Mesendoderm (in vitro differentiated cells): ENCODE measurements around the gene GDPD5.

Experiments used
- DNase-seq: peaks from one replicate; pipeline ENCODE4 v3.0.0; 2013
- H2AK5ac ChIP-seq: 2 replicates; pipeline ENCODE4 v1.6.1; 2013; ENCODE audit warnings: low read length, inconsistent platforms
- H2BK120ac ChIP-seq: 2 replicates; pipeline ENCODE4 v1.6.1; 2013; ENCODE audit warnings: low read depth, mild to moderate bottlenecking, low read length, moderate library complexity, mixed read lengths
- H2BK15ac ChIP-seq: replicated peaks from 2 replicates; pipeline ENCODE4 v1.6.1; 2013; ENCODE audit warnings: low read depth, mild to moderate bottlenecking, moderate library complexity
- H2BK5ac ChIP-seq: 2 replicates; pipeline ENCODE4 v1.6.1; 2013; ENCODE audit warnings: low read length, inconsistent platforms
- H3K18ac ChIP-seq: 2 replicates; pipeline ENCODE4 v1.6.1; 2013; ENCODE audit warnings: mild to moderate bottlenecking, low read length, mixed read lengths
- H3K23ac ChIP-seq: one replicate; pipeline ENCODE4 v1.6.1; 2013; ENCODE audit warnings: low read length
- H3K27ac ChIP-seq: 2 replicates; pipeline ENCODE4 v1.5.1; 2013; ENCODE audit warnings: low read depth, mild to moderate bottlenecking, inconsistent platforms, low read length, moderate library complexity
- H3K27me3 ChIP-seq: 2 replicates; pipeline ENCODE4 v1.6.1; 2013; ENCODE audit warnings: low read length, control low read depth, mild to moderate bottlenecking, inconsistent platforms; ENCODE audit not compliant: insufficient read depth, poor library complexity
- H3K36me3 ChIP-seq: 2 replicates; pipeline ENCODE4 v1.6.1; 2013; ENCODE audit warnings: low read length, inconsistent platforms; ENCODE audit not compliant: control insufficient read depth, insufficient read depth
- H3K4ac ChIP-seq: one replicate; pipeline ENCODE4 v1.6.1; 2013; ENCODE audit warnings: low read depth, mild to moderate bottlenecking, low read length, moderate library complexity
- H3K4me1 ChIP-seq: 2 replicates; pipeline ENCODE4 v1.6.1; 2013; ENCODE audit warnings: low read depth, low read length, inconsistent platforms; ENCODE audit not compliant: control insufficient read depth
- H3K4me2 ChIP-seq: 2 replicates; pipeline ENCODE4 v1.6.1; 2013; ENCODE audit warnings: low read length
- H3K4me3 ChIP-seq: 2 replicates; pipeline ENCODE4 v1.5.1; 2013; ENCODE audit warnings: mild to moderate bottlenecking, low read length
- H3K56ac ChIP-seq: one replicate; pipeline ENCODE4 v1.6.1; 2013; ENCODE audit warnings: low read length
- H3K79me1 ChIP-seq: 2 replicates; pipeline ENCODE4 v1.6.1; 2013; ENCODE audit warnings: low read length, inconsistent platforms
- H3K79me2 ChIP-seq: 2 replicates; pipeline ENCODE4 v1.6.1; 2013; ENCODE audit warnings: mild to moderate bottlenecking, low read length; ENCODE audit not compliant: control insufficient read depth, insufficient read depth
- H3K9ac ChIP-seq: 2 replicates; pipeline ENCODE4 v1.6.1; 2013; ENCODE audit warnings: low read length, inconsistent platforms
- H4K5ac ChIP-seq: one replicate; pipeline ENCODE4 v1.6.1; 2013; ENCODE audit warnings: low read length
- H4K8ac ChIP-seq: one replicate; pipeline ENCODE4 v1.6.1; 2013; ENCODE audit warnings: low read depth, mild to moderate bottlenecking, control low read depth, low read length, moderate library complexity
- WGBS: extraction: QIAGEN DNeasy Blood & Tissue Kit; methylation state at CpG from one replicate; pipeline ENCODE4 v1.1.7; 2013; ENCODE audit warnings: low lambda C conversion rate, missing lambda C conversion rate; ENCODE audit not compliant: insufficient coverage; ENCODE audit errors: extremely low coverage; 5-methylcytosine and 5-hydroxymethylcytosine counted together

GDPD5 gene

GRCh38 chr11:75523189-75523588 is 2.6 kb downstream of the GDPD5 start:
- Histone ChIP-seq H4K5ac (no peak overlapping the region), H3K18ac (no peak overlapping the region), H3K4ac (no peak overlapping the region), H3K23ac (no peak overlapping the region), H3K56ac (no peak overlapping the region), H4K8ac (no peak overlapping the region), H2AK5ac (no peak overlapping the region), H3K79me2 (no peaks in the 10 kb centered on the region), H3K4me3 (no peak overlapping the region), H2BK15ac (no peak overlapping the region), H3K4me2 (no peak overlapping the region), H3K9ac (no peak overlapping the region), H3K36me3 (no peaks in the 10 kb centered on the region), H3K4me1 (no peaks in the 10 kb centered on the region), H3K27me3 (peaks cover 3% of the 10 kb centered on the region), H2BK120ac (no peak overlapping the region), H3K79me1 (no peaks in the 10 kb centered on the region), H2BK5ac (no peak overlapping the region), H3K27ac (no peak overlapping the region)
- DNase-seq = no peak
- WGBS = no CpG with 5 or more reads among the region's 5 CpGs

DNA sequence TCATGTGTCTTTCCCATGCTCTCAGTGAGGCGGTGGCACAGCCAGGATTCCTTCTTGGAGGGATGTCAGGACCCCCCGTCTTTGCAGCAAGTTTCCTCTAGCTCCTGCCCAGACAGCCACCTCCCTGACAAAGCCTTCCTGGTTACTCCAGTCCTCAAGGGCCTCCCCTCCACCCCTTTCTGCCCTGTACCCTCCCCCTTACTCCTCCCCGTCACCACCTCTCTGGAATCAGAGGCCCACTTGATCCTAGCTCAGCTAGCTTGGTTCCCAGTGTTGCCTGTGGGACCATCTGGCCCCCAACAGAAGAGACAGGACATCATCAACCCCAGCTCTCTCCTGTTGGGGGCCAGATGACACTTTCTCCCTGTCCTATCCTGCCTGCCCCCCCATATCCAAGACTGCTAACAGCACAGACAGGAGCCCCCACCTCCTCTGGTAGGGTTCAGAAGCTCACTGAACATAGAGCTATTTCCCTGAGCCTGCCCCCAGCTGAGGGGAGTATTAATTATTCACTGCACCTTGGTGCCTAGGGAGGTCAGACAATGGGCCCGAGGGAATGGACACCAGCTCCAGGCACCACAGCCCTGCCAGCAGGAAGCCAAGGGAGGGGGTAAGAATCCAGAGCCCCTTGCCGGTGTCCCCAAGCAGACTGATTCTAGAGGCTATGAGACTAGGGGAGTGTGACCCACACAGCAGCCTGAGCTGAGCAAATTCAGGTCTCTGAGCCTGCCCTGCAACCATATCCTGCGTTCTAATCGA is 3.3 kb downstream of the GDPD5 start:
- Histone ChIP-seq H4K5ac (no peak overlapping the region), H3K23ac (no peak overlapping the region), H3K9ac (no peak overlapping the region), H3K4me3 (no peak overlapping the region), H3K79me1 (no peaks in the 10 kb centered on the region), H2AK5ac (no peak overlapping the region), H3K27ac (no peak overlapping the region), H2BK15ac (no peak overlapping the region), H3K4me1 (no peaks in the 10 kb centered on the region), H3K79me2 (no peaks in the 10 kb centered on the region), H3K27me3 (peaks cover 3% of the 10 kb centered on the region), H3K4me2 (no peak overlapping the region), H4K8ac (no peak overlapping the region), H2BK120ac (no peak overlapping the region), H3K18ac (no peak overlapping the region), H3K36me3 (no peaks in the 10 kb centered on the region), H3K56ac (no peak overlapping the region), H2BK5ac (no peak overlapping the region), H3K4ac (no peak overlapping the region)
- DNase-seq = no peak
- WGBS = no CpG with 5 or more reads among the region's 7 CpGs

GRCh38 chr11:75520688-75521087 is 5.1 kb downstream of the GDPD5 start:
- H4K5ac ChIP-seq = no peak overlapping the region
- no peak overlapping the region for H2BK5ac ChIP-seq
- no peak overlapping the region for H4K8ac ChIP-seq
- H3K9ac ChIP-seq = no peak overlapping the region
- H2BK120ac ChIP-seq = no peak overlapping the region
- no peak overlapping the region for H3K4me2 ChIP-seq
- no peak for DNase-seq
- no peaks in the 10 kb centered on the region for H3K79me2 ChIP-seq
- no peak overlapping the region for H3K18ac ChIP-seq
- peaks cover 3% of the 10 kb centered on the region for H3K27me3 ChIP-seq
- H3K56ac ChIP-seq = no peak overlapping the region
- H3K4me1 ChIP-seq = no peaks in the 10 kb centered on the region
- no peaks in the 10 kb centered on the region for H3K36me3 ChIP-seq
- H3K4ac ChIP-seq = no peak overlapping the region
- H3K27ac ChIP-seq = no peak overlapping the region
- no peak overlapping the region for H3K23ac ChIP-seq
- no CpG with 5 or more reads among the region's 7 CpGs for WGBS
- no peak overlapping the region for H3K4me3 ChIP-seq
- H2AK5ac ChIP-seq = no peak overlapping the region
- H3K79me1 ChIP-seq = no peaks in the 10 kb centered on the region
- no peak overlapping the region for H2BK15ac ChIP-seq

DNA sequence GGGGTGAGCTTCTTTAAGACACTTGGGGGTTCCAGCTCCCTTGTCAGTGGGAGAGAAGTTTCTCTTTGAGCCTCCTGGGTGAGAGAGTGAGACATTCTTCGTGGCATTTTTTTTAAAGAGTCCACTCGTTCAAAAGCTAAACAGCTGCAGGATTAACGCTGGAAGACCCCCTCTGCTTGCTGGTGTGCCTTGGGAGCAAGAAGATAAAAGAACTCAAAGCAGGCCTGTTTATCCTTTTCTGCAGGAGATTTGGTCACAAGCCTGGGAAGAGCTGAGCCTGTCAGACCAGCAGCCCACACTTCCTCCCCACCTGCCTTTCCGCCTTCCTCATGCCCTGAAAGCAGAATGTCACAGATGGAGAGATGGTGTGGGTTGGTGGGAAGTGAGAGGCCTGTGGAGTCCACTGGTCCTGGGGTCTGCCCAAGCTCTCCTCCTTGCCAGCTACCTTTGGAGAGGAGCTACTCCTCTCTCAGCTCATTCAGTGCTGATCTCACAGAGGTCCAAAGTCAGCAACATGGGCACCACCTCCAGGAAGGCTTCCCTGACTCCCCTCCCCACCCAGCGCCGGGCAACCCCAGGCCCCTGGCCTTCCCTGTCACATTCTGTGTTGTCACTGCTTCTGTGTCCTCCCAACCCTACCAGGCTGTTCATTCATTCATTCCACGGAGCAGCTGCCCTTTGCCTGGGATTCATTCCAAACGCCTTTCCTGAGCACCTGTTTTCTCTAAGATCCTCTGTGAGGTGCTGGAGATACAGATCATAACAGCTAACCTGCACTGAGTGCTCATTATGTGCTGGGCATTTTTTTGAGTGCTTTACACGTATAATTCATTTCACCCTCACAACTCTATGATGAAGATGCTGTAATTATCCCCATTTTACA is 6.7 kb downstream of the GDPD5 start:
- no peak overlapping the region for H2BK15ac ChIP-seq
- H3K36me3 ChIP-seq = no peaks in the 10 kb centered on the region
- H3K9ac ChIP-seq = no peak overlapping the region
- H3K23ac ChIP-seq = no peak overlapping the region
- no peak overlapping the region for H4K5ac ChIP-seq
- DNase-seq = no peak
- no peaks in the 10 kb centered on the region for H3K4me1 ChIP-seq
- no peak overlapping the region for H3K4me2 ChIP-seq
- H3K18ac ChIP-seq = no peak overlapping the region
- no peak overlapping the region for H3K4me3 ChIP-seq
- H3K27ac ChIP-seq = no peak overlapping the region
- H4K8ac ChIP-seq = no peak overlapping the region
- no peaks in the 10 kb centered on the region for H3K79me1 ChIP-seq
- no peak overlapping the region for H2BK5ac ChIP-seq
- no peak overlapping the region for H2BK120ac ChIP-seq
- H3K79me2 ChIP-seq = no peaks in the 10 kb centered on the region
- H2AK5ac ChIP-seq = no peak overlapping the region
- H3K27me3 ChIP-seq = no peaks in the 10 kb centered on the region
- WGBS = no CpG with 5 or more reads among the region's 9 CpGs
- H3K56ac ChIP-seq = no peak overlapping the region
- H3K4ac ChIP-seq = no peak overlapping the region

- H3K4me2 ChIP-seq = no peak overlapping the region
- H3K79me2 ChIP-seq = no peaks in the 10 kb centered on the region
- no peak for DNase-seq
- H3K23ac ChIP-seq = no peak overlapping the region
- H3K4me1 ChIP-seq = no peaks in the 10 kb centered on the region
- no peak overlapping the region for H3K9ac ChIP-seq
- no peaks in the 10 kb centered on the region for H3K79me1 ChIP-seq
- no peak overlapping the region for H3K4me3 ChIP-seq
- no CpG with 5 or more reads among the region's 3 CpGs for WGBS
- no peak overlapping the region for H4K5ac ChIP-seq
- H3K27me3 ChIP-seq = no peaks in the 10 kb centered on the region
- no peak overlapping the region for H3K27ac ChIP-seq
- no peaks in the 10 kb centered on the region for H3K36me3 ChIP-seq
- no peak overlapping the region for H2BK5ac ChIP-seq
- H3K4ac ChIP-seq = no peak overlapping the region
- no peak overlapping the region for H2BK15ac ChIP-seq
- no peak overlapping the region for H2BK120ac ChIP-seq
- no peak overlapping the region for H4K8ac ChIP-seq
- H3K18ac ChIP-seq = no peak overlapping the region
- no peak overlapping the region for H2AK5ac ChIP-seq
- no peak overlapping the region for H3K56ac ChIP-seq
Observed at GRCh38 chr11:75518204-75518549, 7.6 kb downstream of the GDPD5 start.
